Fibroblast of the aortic adventitia (primary cell): ENCODE measurements around the gene PRDM10. TPM values are rescaled to one million over a fixed set of nuclear protein-coding genes. Genes with fewer than 3 reads are reported as not detected.
A peak's percentile ranks its signal among the peaks of the same experiment; 100 is the strongest.
"Not testable (repeated sequence)": the region's sequence is repeated elsewhere in the genome, so short reads cannot be mapped to it uniquely, and the experiment has no call there.

Experiments
- DNase-seq: peaks from one replicate; pipeline ENCODE4 v3.0.0-alpha.2; 2010; ENCODE audit warnings: low read depth
- H3K4me3 ChIP-seq: 2 replicates; pipeline ENCODE4 v1.5.1; 2011; ENCODE audit warnings: low read depth, mild to moderate bottlenecking, control low read depth, low read length, moderate library complexity
- total RNA-seq: library from RNA; depleted of rRNA; stranded (reverse); fragments of >200 nt; gene quantifications from 2 replicates; pipeline ENCODE4 v1.2.3, GENCODE V29; 2012; ENCODE audit warnings: low replicate concordance
- TF ChIP-seq, protein P1 (sequence below): IDR thresholded peaks from 2 replicates; pipeline ENCODE4 v1.5.1; 2011; ENCODE audit warnings: mild to moderate bottlenecking, low read length, control low read depth, inconsistent platforms; ENCODE audit not compliant: insufficient read depth

The PRDM10 gene
- total RNA-seq, 1 donor, result 8.0 TPM

DNA sequence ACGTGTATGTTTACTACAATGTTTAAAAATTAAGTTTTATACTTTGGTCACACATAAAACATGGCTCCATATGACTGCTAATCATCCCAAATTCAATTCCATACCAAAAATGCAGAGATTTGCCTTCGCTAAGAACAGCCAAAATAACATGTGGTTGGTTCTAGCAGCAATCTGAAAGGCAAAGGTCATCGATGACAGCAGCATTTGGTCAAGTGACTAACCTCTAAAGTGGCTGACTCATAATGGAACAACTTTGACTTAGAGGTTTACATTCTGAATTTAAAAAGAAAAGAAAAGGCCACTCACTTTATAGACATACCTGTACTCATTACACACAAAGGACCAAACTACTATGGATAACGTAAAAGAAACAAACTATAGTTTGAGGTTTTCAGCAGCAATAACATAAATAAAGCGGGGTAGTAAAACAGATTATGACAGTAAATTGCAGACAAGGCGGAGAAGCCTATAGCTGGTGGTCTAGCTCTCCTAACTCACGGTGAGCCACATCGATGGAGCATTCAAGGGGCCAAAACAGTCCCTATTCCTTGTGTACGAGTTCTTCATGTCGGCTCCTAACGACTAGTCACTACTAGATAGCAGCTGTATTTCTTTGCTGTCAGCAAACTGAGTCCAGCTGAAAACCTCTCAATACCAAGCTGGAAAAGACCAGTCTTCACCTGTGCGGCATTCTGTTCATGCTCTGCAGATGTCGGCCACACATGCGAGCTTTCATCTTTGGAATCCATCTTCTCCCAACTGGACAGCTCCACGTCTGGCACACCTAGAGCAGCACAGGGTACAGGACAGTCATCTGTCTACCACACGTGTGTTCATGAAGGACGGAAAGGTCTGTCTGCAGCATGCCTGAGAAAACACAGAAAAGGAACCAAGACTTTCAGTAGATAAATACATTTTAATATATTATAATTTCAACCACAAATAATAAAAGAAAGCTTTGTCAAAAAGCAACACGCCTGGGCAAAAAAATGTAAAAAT is 42.1 kb downstream of the PRDM10 start:
- DNase-seq, result peak; percentile 85
- TF ChIP-seq, protein P1, sequence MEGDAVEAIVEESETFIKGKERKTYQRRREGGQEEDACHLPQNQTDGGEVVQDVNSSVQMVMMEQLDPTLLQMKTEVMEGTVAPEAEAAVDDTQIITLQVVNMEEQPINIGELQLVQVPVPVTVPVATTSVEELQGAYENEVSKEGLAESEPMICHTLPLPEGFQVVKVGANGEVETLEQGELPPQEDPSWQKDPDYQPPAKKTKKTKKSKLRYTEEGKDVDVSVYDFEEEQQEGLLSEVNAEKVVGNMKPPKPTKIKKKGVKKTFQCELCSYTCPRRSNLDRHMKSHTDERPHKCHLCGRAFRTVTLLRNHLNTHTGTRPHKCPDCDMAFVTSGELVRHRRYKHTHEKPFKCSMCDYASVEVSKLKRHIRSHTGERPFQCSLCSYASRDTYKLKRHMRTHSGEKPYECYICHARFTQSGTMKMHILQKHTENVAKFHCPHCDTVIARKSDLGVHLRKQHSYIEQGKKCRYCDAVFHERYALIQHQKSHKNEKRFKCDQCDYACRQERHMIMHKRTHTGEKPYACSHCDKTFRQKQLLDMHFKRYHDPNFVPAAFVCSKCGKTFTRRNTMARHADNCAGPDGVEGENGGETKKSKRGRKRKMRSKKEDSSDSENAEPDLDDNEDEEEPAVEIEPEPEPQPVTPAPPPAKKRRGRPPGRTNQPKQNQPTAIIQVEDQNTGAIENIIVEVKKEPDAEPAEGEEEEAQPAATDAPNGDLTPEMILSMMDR, result no peak
- H3K4me3 ChIP-seq, result no peak overlapping the region

DNA sequence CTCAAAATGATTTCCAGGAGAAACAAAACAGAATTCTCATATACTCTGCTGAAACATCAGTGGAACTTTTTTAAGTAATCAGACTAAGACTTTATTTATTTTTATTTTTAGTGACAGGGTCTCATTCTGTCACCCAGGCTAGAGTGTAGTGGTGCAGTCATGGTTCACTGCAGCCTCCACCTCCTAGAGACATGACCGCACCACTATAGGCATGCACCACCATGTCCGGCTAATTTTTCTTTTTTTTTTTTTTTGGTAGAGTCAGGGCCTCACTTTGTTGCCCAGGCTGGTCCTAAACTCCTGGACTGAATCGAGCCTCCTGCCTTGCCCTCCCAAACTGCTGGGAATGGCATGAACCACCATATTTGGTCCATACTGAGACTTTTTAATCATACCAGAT is 42.9 kb downstream of the PRDM10 start:
- TF ChIP-seq, protein P1, result no peak
- H3K4me3 ChIP-seq, result no peak overlapping the region
- DNase-seq, result no peak

DNA sequence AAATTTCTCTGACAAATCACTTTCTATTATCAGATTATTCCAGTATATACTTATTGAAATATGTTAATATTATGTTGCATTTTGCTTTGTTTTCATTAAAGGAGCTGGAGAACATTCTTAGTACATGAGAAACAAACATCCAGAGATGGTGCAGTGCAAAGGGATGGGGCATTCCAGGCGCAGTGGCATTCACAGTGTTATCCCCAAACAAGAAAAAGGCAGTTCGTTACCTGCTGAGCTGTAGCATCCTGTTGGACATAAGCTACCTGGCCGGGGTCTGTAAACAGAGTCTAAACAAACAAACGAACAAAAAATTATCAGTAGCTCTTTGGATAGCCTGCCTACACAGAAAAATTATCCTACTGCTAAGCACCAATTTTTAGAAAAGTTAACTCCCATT is 47.4 kb downstream of the PRDM10 start:
- H3K4me3 ChIP-seq, result no peak overlapping the region
- TF ChIP-seq, protein P1, result no peak
- no peak for DNase-seq

DNA sequence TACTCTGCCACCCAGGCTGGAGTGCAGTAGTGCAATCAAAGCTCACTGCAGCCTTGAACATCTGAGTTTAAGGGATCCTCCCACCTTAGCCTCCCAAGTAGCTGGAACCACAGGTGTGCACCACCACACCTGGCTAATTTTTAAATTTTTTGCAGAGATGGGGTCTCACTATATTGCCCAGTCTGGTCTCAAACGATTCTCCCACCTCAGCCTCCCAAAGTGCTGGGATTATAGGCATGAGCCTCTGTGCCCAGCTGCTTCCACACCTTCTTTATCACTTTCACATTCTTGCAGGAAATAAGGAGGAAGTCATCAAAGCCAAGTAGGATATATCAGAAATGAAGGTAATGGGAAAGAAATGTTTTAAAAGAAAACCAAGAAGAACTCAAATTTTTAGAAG is 47.9 kb downstream of the PRDM10 start:
- not testable (repeated sequence) for DNase-seq

DNA sequence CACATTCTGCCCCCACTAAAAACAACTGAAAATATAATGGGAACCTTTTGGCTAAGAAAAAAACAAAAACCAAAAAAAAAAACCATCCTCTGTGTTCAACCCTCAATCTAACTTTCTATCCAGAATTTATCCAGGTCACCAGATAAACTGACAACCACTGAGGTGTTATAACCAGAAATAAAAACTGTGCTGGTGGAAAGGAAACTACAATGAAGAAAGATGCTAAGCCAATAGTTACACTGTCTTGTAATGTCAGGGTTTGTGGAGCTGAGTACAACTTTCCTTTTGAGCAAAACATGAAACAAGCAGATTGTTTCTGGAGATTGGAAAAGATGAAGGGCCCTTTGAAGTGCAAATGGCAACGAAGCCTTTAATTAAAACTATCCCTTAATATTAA is 50.8 kb downstream of the PRDM10 start:
- H3K4me3 ChIP-seq, result no peak overlapping the region
- TF ChIP-seq, protein P1, result no peak
- no peak for DNase-seq

More for the DNA sequence above, 47.9 kb downstream of the PRDM10 start:
- H3K4me3 ChIP-seq, result not testable (repeated sequence)

DNA sequence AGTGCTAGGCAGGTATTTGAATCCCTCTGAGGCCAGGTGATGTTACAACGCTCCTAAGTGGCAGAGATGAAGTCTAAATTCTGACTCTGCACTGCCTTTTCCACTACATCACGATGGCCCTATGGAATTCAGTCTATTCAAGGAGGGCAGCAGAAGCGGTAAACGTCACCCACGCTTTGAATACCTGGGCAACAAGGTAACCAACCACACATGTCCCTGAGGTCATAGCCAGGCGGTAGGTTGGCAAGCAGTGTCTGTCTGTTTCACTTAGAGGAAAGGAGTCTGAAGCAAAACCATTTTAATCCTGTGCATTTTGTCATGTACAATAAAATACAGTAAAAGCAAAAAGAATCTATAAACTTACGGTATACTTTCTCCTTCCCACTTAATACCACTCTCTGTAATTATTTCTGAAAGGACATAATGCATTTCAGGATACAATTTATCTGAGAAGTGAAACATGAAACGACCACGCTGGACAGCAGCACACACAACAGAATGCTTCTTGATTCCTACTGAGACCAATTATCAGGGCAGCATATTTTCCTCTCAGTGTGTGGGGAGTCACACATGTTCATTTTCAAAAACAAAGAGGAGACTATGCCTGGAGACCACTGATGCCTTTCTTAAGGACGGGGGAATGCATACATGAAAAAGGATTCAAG is 51.3 kb downstream of the PRDM10 start:
- TF ChIP-seq, protein P1, result no peak
- no peak overlapping the region for H3K4me3 ChIP-seq
- DNase-seq, result no peak
